Measurements from ENCODE around the gene NMD3.

DNA sequence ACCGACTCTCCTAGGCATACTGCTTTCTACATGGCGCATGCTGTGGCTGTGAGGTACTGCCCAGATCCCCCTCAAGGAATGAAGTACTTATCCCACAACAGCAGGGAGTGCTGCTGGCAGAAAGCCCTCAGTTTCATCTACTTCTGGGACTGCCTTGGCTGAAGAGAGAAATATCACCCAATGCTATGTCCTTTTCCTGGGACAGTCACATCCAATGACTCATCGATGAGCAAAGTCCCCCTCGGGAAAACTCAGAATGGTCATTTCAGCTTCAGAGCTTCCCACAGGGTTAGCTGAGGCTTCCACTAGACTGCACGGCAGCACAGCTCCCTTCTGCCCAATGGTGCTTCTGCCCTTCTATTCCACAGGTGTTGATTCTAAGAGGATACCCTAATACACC, 3.6 kb upstream of the NMD3 start:
- TF ChIP-seq, protein P1, sequence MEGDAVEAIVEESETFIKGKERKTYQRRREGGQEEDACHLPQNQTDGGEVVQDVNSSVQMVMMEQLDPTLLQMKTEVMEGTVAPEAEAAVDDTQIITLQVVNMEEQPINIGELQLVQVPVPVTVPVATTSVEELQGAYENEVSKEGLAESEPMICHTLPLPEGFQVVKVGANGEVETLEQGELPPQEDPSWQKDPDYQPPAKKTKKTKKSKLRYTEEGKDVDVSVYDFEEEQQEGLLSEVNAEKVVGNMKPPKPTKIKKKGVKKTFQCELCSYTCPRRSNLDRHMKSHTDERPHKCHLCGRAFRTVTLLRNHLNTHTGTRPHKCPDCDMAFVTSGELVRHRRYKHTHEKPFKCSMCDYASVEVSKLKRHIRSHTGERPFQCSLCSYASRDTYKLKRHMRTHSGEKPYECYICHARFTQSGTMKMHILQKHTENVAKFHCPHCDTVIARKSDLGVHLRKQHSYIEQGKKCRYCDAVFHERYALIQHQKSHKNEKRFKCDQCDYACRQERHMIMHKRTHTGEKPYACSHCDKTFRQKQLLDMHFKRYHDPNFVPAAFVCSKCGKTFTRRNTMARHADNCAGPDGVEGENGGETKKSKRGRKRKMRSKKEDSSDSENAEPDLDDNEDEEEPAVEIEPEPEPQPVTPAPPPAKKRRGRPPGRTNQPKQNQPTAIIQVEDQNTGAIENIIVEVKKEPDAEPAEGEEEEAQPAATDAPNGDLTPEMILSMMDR (IDR thresholded peaks at IDR 0.05): no peak
- TF ChIP-seq RAD21 (conservative IDR thresholded peaks at IDR 0.05 in 1 of 2, IDR thresholded peaks at IDR 0.05 in 1 of 2): no peak
